ENCODE data around the gene CST6.

The CST6 gene

DNA sequence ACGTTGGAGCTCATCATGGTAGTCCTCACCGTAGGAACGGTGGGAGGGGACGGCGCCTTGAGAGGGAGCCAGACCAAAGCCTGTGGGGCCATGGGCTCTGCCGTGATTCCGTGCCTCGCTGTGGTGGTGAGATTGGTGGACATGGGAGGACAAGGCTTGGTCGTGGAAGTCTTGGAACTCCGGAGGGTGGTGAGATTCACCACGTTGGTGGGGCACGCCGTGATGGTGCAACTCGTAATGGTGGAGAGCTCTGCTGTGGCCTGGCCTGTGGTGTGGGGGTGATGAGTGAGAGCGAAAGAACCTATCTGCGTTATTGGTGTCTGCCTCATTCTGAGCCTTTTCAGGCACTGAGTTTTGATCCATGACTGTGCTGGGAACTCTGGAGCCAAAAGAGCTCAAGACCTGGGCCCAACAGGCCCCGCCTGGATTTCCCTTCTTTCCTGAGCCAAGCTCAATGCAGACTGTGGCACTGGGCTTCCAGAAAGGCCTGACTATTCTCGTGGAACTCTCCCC, 14.3 kb downstream of the CST6 start, which contains the start of gene CATSPER1:
CATSPER1 (minus strand) TSS at position 463 of the 513 bp plus-strand sequence; CDS start at position 363, 100 bp downstream.
- TF ChIP-seq EZH2phosphoT487 (IDR thresholded peaks at IDR 0.05; ENCODE audit: low read depth): no peak
- no peak for TF ChIP-seq CTCF (IDR thresholded peaks at IDR 0.05; ENCODE audit: low read depth, low read length)
- Histone ChIP-seq H3K9ac (ENCODE audit: low read length) (no peak within 1 kb of the TSS), H3K79me2 (ENCODE audit: low read length) (no peaks in the 10 kb centered on the region), H3K4me3 (ENCODE audit: low read length) (no peak within 1 kb of the TSS), H3K9me3 (ENCODE audit: insufficient read depth, low read length) (no peaks in the 10 kb centered on the region), H2AFZ (ENCODE audit: low read depth, low read length) (no peak within 1 kb of the TSS), H3K4me1 (ENCODE audit: low read length) (peaks cover 2% of the 10 kb centered on the region; the same call in 1 of the 2 replicates), H3K27ac (ENCODE audit: low read length) (no peak within 1 kb of the TSS), H3K36me3 (replicated peaks; ENCODE audit: low read depth, low read length) (no peaks in the 10 kb centered on the region), H3K27me3 (ENCODE audit: low read depth, low read length) (peaks cover 16% of the 10 kb centered on the region), H3K4me2 (ENCODE audit: low read length) (no peak within 1 kb of the TSS), H4K20me1 (ENCODE audit: insufficient read depth, low read length) (no peaks in the 10 kb centered on the region)

DNA sequence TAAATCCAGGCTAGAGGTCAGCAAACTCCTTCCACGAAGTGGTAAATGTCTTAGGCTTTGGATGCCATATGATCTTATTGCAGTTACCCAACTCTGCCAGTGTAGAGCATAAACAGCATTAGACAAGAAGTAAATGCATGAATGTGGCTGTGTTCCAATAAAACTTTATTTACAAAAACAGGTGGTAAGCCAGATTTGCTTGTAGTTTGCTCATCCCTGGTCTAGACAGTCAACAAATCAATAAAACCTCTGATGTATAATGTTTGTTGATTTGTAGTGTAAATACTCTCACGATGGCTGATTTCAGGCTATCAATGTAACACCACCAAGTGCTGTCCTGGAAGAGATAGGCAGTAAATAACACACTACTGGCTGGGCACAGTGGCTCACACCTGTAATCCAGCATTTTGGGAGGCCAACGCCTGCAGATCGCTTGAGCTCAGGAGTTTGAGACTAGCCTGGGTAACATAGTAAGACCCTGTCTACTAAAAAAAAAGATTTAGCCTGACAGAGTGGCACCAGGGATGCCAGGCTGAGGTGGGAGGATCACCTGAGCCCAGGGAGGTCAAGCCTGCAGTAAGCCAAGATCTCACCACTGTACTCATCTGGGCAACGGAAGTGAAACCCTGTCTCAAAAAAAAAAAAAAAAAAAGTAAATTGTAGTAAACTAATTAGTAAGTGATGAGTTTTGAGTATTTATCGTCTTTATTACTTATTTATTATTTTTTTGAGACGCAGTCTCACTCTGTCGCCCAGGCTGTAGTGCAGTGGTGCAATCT, 21.3 kb downstream of the CST6 start:
- H3K9me3 ChIP-seq (ENCODE audit: insufficient read depth, low read length): no peaks in the 10 kb centered on the region
- no peak overlapping the region for H2AFZ ChIP-seq (ENCODE audit: low read depth, low read length)

DNA sequence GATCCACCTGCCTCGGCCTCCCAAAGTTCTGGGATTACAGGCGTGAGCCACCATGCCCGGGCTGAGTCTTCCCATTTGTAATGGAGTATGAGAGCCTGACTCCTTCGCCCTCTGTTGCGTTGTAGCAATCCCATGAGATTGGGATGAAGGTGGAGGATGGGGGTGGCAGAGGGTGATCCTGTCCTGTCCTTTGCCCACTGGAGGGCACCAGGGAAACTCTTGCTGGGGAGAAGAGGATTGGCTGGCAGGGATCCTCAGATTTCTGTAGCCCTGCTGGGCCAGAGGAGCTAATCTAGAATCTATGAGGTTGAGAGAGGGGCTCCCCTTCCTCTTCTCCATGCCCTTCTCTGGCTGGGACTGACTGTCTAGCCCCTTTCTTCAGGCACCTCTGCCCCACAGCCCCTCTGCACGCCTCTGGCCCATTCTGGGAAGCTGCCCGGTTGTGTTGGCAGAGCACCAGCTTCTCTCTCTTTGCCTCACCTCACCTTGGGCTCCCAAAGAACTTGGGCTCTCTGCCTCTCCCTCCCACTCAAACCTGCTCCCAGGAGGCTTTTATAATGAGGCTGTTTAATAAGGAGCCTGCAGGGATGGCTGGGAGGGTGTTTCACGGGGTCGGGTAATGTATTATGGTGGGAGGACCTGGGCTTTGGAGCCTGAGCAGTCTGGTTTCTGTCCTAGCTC, 24.0 kb downstream of the CST6 start:
- Histone ChIP-seq H3K4me1 (ENCODE audit: low read length) (peaks cover 4% of the 10 kb centered on the region), H3K4me2 (ENCODE audit: low read length) (no peak overlapping the region), H3K27ac (ENCODE audit: low read length) (no peak overlapping the region), H3K36me3 (replicated peaks; ENCODE audit: low read depth, low read length) (no peaks in the 10 kb centered on the region), H4K20me1 (ENCODE audit: insufficient read depth, low read length) (no peaks in the 10 kb centered on the region), H3K9me3 (ENCODE audit: insufficient read depth, low read length) (no peaks in the 10 kb centered on the region), H3K9ac (ENCODE audit: low read length) (no peak overlapping the region), H3K79me2 (ENCODE audit: low read length) (no peaks in the 10 kb centered on the region), H3K27me3 (ENCODE audit: low read depth, low read length) (no peaks in the 10 kb centered on the region; the same call in 1 of the 2 replicates), H2AFZ (ENCODE audit: low read depth, low read length) (no peak overlapping the region), H3K4me3 (ENCODE audit: low read length) (no peak overlapping the region)
- TF ChIP-seq CTCF (IDR thresholded peaks at IDR 0.05; ENCODE audit: low read depth, low read length) (no peak), EZH2phosphoT487 (IDR thresholded peaks at IDR 0.05; ENCODE audit: low read depth) (no peak)

More for the DNA sequence above, 21.3 kb downstream of the CST6 start:
- no peaks in the 10 kb centered on the region for H3K79me2 ChIP-seq (ENCODE audit: low read length)
- H3K4me3 ChIP-seq (ENCODE audit: low read length): no peak overlapping the region
- H3K36me3 ChIP-seq (replicated peaks; ENCODE audit: low read depth, low read length): no peaks in the 10 kb centered on the region
- H3K27me3 ChIP-seq (ENCODE audit: low read depth, low read length): peaks cover 3% of the 10 kb centered on the region
- no peak overlapping the region for H3K4me2 ChIP-seq (ENCODE audit: low read length)
- peaks cover 4% of the 10 kb centered on the region for H3K4me1 ChIP-seq (ENCODE audit: low read length)
- H3K9ac ChIP-seq (ENCODE audit: low read length): no peak overlapping the region
- H3K27ac ChIP-seq (ENCODE audit: low read length): no peak overlapping the region
- H4K20me1 ChIP-seq (ENCODE audit: insufficient read depth, low read length): no peaks in the 10 kb centered on the region
- TF ChIP-seq EZH2phosphoT487 (IDR thresholded peaks at IDR 0.05; ENCODE audit: low read depth) (no peak), CTCF (IDR thresholded peaks at IDR 0.05; ENCODE audit: low read depth, low read length) (no peak)

- no peaks in the 10 kb centered on the region for H3K36me3 ChIP-seq (replicated peaks; ENCODE audit: low read depth, low read length)
- peaks cover 4% of the 10 kb centered on the region for H3K4me1 ChIP-seq (ENCODE audit: low read length)
- no peak overlapping the region for H2AFZ ChIP-seq (ENCODE audit: low read depth, low read length)
- H3K9me3 ChIP-seq (ENCODE audit: insufficient read depth, low read length): no peaks in the 10 kb centered on the region
- H3K4me3 ChIP-seq (ENCODE audit: low read length): no peak overlapping the region
- TF ChIP-seq CTCF (IDR thresholded peaks at IDR 0.05; ENCODE audit: low read depth, low read length): no peak
- TF ChIP-seq EZH2phosphoT487 (IDR thresholded peaks at IDR 0.05; ENCODE audit: low read depth): no peak
- H3K9ac ChIP-seq (ENCODE audit: low read length): no peak overlapping the region
- no peak overlapping the region for H3K4me2 ChIP-seq (ENCODE audit: low read length)
- no peaks in the 10 kb centered on the region for H3K79me2 ChIP-seq (ENCODE audit: low read length)
- no peaks in the 10 kb centered on the region for H4K20me1 ChIP-seq (ENCODE audit: insufficient read depth, low read length)
- H3K27me3 ChIP-seq (ENCODE audit: low read depth, low read length): no peaks in the 10 kb centered on the region; the same call in 1 of the 2 replicates
- H3K27ac ChIP-seq (ENCODE audit: low read length): no peak overlapping the region
Measured at GRCh38 chr11:66036334-66036710, 24.5 kb downstream of the CST6 start.

All from OCI-LY3 (cell line).